ENCODE data around the gene COL3A1.

GRCh38 chr2:189056200-189057106 is 82.3 kb downstream of the COL3A1 start:
- TF ChIP-seq CTCF (conservative IDR thresholded peaks at IDR 0.05; ENCODE audit: low read length) = no peak
- TF ChIP-seq EZH2phosphoT487 (IDR thresholded peaks at IDR 0.05; ENCODE audit: borderline replicate concordance) = no peak

Measured in Loucy (cell line).